RCC 7860 (cell line): Measurements from ENCODE around the gene YWHAE.

Experiments used
- DNase-seq: peaks from one replicate; pipeline ENCODE4 v3.0.0-alpha.2; 2015; ENCODE audit warnings: low spot score
- FAIRE-seq: peaks from 2 replicates; lab custom pipeline; 2012; peaks lifted over from hg19 to GRCh38; lab: Jason Lieb, UNC

The YWHAE gene

GRCh38 chr17:1298606-1299005, 101.4 kb downstream of the YWHAE start:
- DNase-seq (no peak), FAIRE-seq (no peak)
